Smooth muscle cell (in vitro differentiated cells): ENCODE results near the gene C9orf85. TPM values are rescaled to one million over a fixed set of nuclear protein-coding genes. Genes with fewer than 3 reads are reported as not detected.

Source experiments
- DNase-seq: peaks from one replicate; lab custom pipeline; 2025; ENCODE audit not compliant: unreplicated experiment; lab: John Stamatoyannopoulos, UW
- H2AFZ ChIP-seq: fragments of 200-600 bp; sonication (generic); 2 replicates; pipeline ENCODE4 v1.6.0; 2016; ENCODE audit warnings: antibody characterized with exemption, low read depth, mild to moderate bottlenecking
- H3F3A ChIP-seq: fragments of 200-600 bp; sonication (generic); 2 replicates; pipeline ENCODE4 v1.6.0; 2017; ENCODE audit warnings: antibody characterized with exemption, low read depth
- H3K27ac ChIP-seq: fragments of 200-600 bp; sonication (generic); 2 replicates; pipeline ENCODE4 v1.5.1; 2016; ENCODE audit warnings: low read depth, mild to moderate bottlenecking
- H3K27me3 ChIP-seq: fragments of 200-600 bp; sonication (generic); 2 replicates; pipeline ENCODE4 v1.6.1; 2016; ENCODE audit warnings: low read depth, mild to moderate bottlenecking
- H3K36me3 ChIP-seq: fragments of 200-600 bp; sonication (generic); 2 replicates; pipeline ENCODE4 v1.5.1; 2016; ENCODE audit warnings: low read depth
- H3K4me1 ChIP-seq: fragments of 200-600 bp; sonication (generic); 2 replicates; pipeline ENCODE4 v1.5.1; 2016; ENCODE audit warnings: low read depth
- H3K4me2 ChIP-seq: fragments of 200-600 bp; sonication (generic); 2 replicates; pipeline ENCODE4 v1.6.0; 2016; ENCODE audit warnings: mild to moderate bottlenecking
- H3K4me3 ChIP-seq: fragments of 200-600 bp; sonication (generic); 2 replicates; pipeline ENCODE4 v1.5.1; 2016; ENCODE audit warnings: mild to moderate bottlenecking
- H3K79me2 ChIP-seq: fragments of 200-600 bp; sonication (generic); 2 replicates; pipeline ENCODE4 v1.6.0; 2016; ENCODE audit warnings: low read depth, mild to moderate bottlenecking
- H3K9ac ChIP-seq: fragments of 200-600 bp; sonication (generic); 2 replicates; pipeline ENCODE4 v1.6.0; 2016; ENCODE audit warnings: low read depth
- H3K9me3 ChIP-seq: fragments of 200-600 bp; sonication (generic); replicated peaks from 2 replicates; pipeline ENCODE4 v1.5.1; 2016; ENCODE audit warnings: low read depth
- H4K20me1 ChIP-seq: fragments of 200-600 bp; sonication (generic); 2 replicates; pipeline ENCODE4 v1.6.0; 2016; ENCODE audit warnings: low read depth
- CTCF ChIP-seq: fragments of 200-600 bp; sonication (generic); IDR thresholded peaks from 2 replicates; pipeline ENCODE4 v1.5.1; 2017; ENCODE audit warnings: borderline replicate concordance, mild to moderate bottlenecking, antibody characterized with exemption; ENCODE audit not compliant: insufficient read depth, poor library complexity, severe bottlenecking
- WGBS: methylation state at CpG from one replicate; pipeline ENCODE4 v1.1.7; 2016; ENCODE audit warnings: low lambda C conversion rate; 5-methylcytosine and 5-hydroxymethylcytosine counted together
- polyA plus RNA-seq: library from polyadenylated mRNA; unstranded; fragments of >200 nt; fragmentation: Nextera tagmentation; extraction: Ambion mirVana; gene quantifications from 2 replicates; pipeline ENCODE4 v1.2.1, GENCODE V29; 2016
- total RNA-seq: library from RNA; depleted of rRNA; stranded (reverse); fragments of >200 nt; gene quantifications from 2 replicates; pipeline ENCODE4 v1.2.3, GENCODE V29; 2014

The C9orf85 gene
- total and polyA plus RNA-seq, 2 experiments from 2014 or later = 10.2 to 11.8 TPM

GRCh38 chr9:71886541-71886940 is 24.9 kb upstream of the C9orf85 start:
- Histone ChIP-seq H3K27me3 (no peaks in the 10 kb centered on the region), H3K9ac (no peak overlapping the region), H3F3A (no peaks in the 10 kb centered on the region), H3K4me2 (no peak overlapping the region), H3K4me3 (no peak overlapping the region), H2AFZ (no peak overlapping the region), H3K27ac (no peak overlapping the region), H3K79me2 (peaks cover 100% of the 10 kb centered on the region), H3K36me3 (peaks cover 14% of the 10 kb centered on the region), H4K20me1 (peaks cover 59% of the 10 kb centered on the region), H3K9me3 (no peaks in the 10 kb centered on the region), H3K4me1 (no peaks in the 10 kb centered on the region)
- no peak for DNase-seq
- no peak for TF ChIP-seq CTCF
- WGBS = 97% methylated on average over 10 of the region's 10 CpGs

- Histone ChIP-seq H3K9me3 (no peaks in the 10 kb centered on the region), H3K4me3 (no peak overlapping the region), H3K27me3 (no peaks in the 10 kb centered on the region), H3K9ac (no peak overlapping the region), H3K4me2 (no peak overlapping the region), H3K79me2 (peaks cover 100% of the 10 kb centered on the region), H4K20me1 (peaks cover 61% of the 10 kb centered on the region), H3F3A (no peaks in the 10 kb centered on the region), H2AFZ (no peak overlapping the region), H3K36me3 (peaks cover 14% of the 10 kb centered on the region), H3K27ac (no peak overlapping the region), H3K4me1 (no peaks in the 10 kb centered on the region)
- DNase-seq = no peak
- 87% methylated on average over 1 of the region's 1 CpG for WGBS
- no peak for TF ChIP-seq CTCF
Observed at GRCh38 chr9:71887362-71887761, 24.1 kb upstream of the C9orf85 start.

- DNase-seq = no peak
- WGBS = 81% methylated on average over 3 of the region's 3 CpGs
Observed at GRCh38 chr9:71890042-71890679, 21.3 kb upstream of the C9orf85 start.

More at GRCh38 chr9:71890042-71890679, 21.3 kb upstream of the C9orf85 start:
- no peaks in the 10 kb centered on the region for H3K9me3 ChIP-seq
- H3K36me3 ChIP-seq = no peaks in the 10 kb centered on the region
- H3K4me2 ChIP-seq = no peak overlapping the region
- no peak overlapping the region for H3K4me3 ChIP-seq
- TF ChIP-seq CTCF = no peak
- H3K79me2 ChIP-seq = peaks cover 99% of the 10 kb centered on the region
- no peak overlapping the region for H2AFZ ChIP-seq
- no peak overlapping the region for H3K9ac ChIP-seq
- H3K27ac ChIP-seq = no peak overlapping the region
- H3K27me3 ChIP-seq = no peaks in the 10 kb centered on the region
- H3F3A ChIP-seq = no peaks in the 10 kb centered on the region
- H3K4me1 ChIP-seq = no peaks in the 10 kb centered on the region
- peaks cover 81% of the 10 kb centered on the region for H4K20me1 ChIP-seq
